ENCODE results near the gene NDUFAF7.
"Not testable (repeated sequence)": the region's sequence is repeated elsewhere in the genome, so short reads cannot be mapped to it uniquely, and the experiment has no call there.

Gene NDUFAF7

GRCh38 chr2:37284381-37284780, 52.9 kb downstream of the NDUFAF7 start:
- no peak for DNase-seq

- DNase-seq = no peak
Observed at GRCh38 chr2:37287966-37288365, 56.5 kb downstream of the NDUFAF7 start.

- no peak for DNase-seq
Observed at GRCh38 chr2:37291680-37292079, 60.2 kb downstream of the NDUFAF7 start.

- DNase-seq = not testable (repeated sequence)
Observed at GRCh38 chr2:37294858-37295257, 63.4 kb downstream of the NDUFAF7 start.

GRCh38 chr2:37295469-37296073, 64.1 kb downstream of the NDUFAF7 start:
- DNase-seq = no peak

- no peak for DNase-seq
Observed at GRCh38 chr2:37297632-37298031, 66.2 kb downstream of the NDUFAF7 start.

Measured in NCI-H526 treated with DMSO at 0.1 percent for 48 hours (cell line).